Fibroblast of lung (primary cell): Measurements from ENCODE around the gene KCTD15. TPM values are rescaled to one million over a fixed set of nuclear protein-coding genes. Genes with fewer than 3 reads are reported as not detected.

Source experiments
- DNase-seq, 2 donors: peaks; one replicate each; pipeline versions ENCODE4 v3.0.0 to v3.0.0-alpha.2; 2010; ENCODE audit warnings: low read depth in 2 of 2
- H2AFZ ChIP-seq: 2 replicates; pipeline ENCODE4 v1.5.1; 2012; ENCODE audit warnings: low read length, control low read depth, inconsistent platforms
- H3K27ac ChIP-seq: 2 replicates; pipeline ENCODE4 v1.5.1; 2011; ENCODE audit warnings: low read length, control low read depth; ENCODE audit not compliant: insufficient read depth
- H3K27me3 ChIP-seq: 2 replicates; pipeline ENCODE4 v1.5.1; 2011; ENCODE audit warnings: mild to moderate bottlenecking, low read length; ENCODE audit not compliant: control insufficient read depth, insufficient read depth
- H3K36me3 ChIP-seq: 2 replicates; pipeline ENCODE4 v1.5.1; 2011; ENCODE audit warnings: low read length; ENCODE audit not compliant: control insufficient read depth, insufficient read depth
- H3K4me1 ChIP-seq: 2 replicates; pipeline ENCODE4 v1.5.1; 2011; ENCODE audit warnings: low read length; ENCODE audit not compliant: control insufficient read depth, insufficient read depth; ENCODE audit errors: extremely low read depth
- H3K4me2 ChIP-seq: 2 replicates; pipeline ENCODE4 v1.5.1; 2011; ENCODE audit warnings: low read length, control low read depth; ENCODE audit not compliant: insufficient read depth; ENCODE audit errors: extremely low read depth
- H3K4me3 ChIP-seq, 4 experiments: fragments of 200-600 bp in 1 of 4; sonication (generic) in 1 of 4; replicated peaks in 1 of 4; 2 replicates each; pipeline ENCODE4 v1.5.1; 2011 to 2016; ENCODE audit warnings: low read length in 4 of 4, low read depth in 3 of 4, mild to moderate bottlenecking in 3 of 4, control low read depth in 2 of 4, inconsistent platforms in 1 of 4, mixed read lengths in 1 of 4; ENCODE audit not compliant: insufficient read depth in 1 of 4; ENCODE audit errors: control extremely low read depth in 1 of 4
- H3K79me2 ChIP-seq: 2 replicates; pipeline ENCODE4 v1.5.1; 2012; ENCODE audit warnings: mild to moderate bottlenecking, low read length, inconsistent platforms; ENCODE audit not compliant: control insufficient read depth, insufficient read depth
- H3K9ac ChIP-seq: 2 replicates; pipeline ENCODE4 v1.5.1; 2011; ENCODE audit warnings: mild to moderate bottlenecking, low read length, control low read depth; ENCODE audit not compliant: insufficient read depth
- H3K9me3 ChIP-seq: 2 replicates; pipeline ENCODE4 v1.5.1; 2012; ENCODE audit warnings: low read depth, low read length; ENCODE audit not compliant: control insufficient read depth, insufficient read depth
- H4K20me1 ChIP-seq: 2 replicates; pipeline ENCODE4 v1.5.1; 2011; ENCODE audit warnings: low read length; ENCODE audit not compliant: control insufficient read depth, insufficient read depth; ENCODE audit errors: extremely low read depth
- CTCF ChIP-seq, 2 donors: IDR thresholded peaks in 1 of 2; conservative IDR thresholded peaks in 1 of 2; 1 replicate in 1 of 2; 2 replicates in 1 of 2; pipeline ENCODE4 v1.5.1; 2011 to 2012; ENCODE audit warnings: low read length in 2 of 2, control low read depth in 1 of 2, inconsistent platforms in 1 of 2, low read depth in 1 of 2, mild to moderate bottlenecking in 1 of 2
- EZH2 ChIP-seq: IDR thresholded peaks from 2 replicates; pipeline ENCODE4 v1.5.1; 2012; ENCODE audit warnings: low read length, control low read depth, mild to moderate bottlenecking; ENCODE audit errors: missing control alignments
- polyA plus RNA-seq, 2 donors: library from polyadenylated mRNA; depleted of rRNA in 1 of 2; stranded (reverse) in 1 of 2; unstranded in 1 of 2; fragments of >200 nt; gene quantifications; 2 replicates each; pipeline ENCODE4 v1.2.1, GENCODE V29; 2011 to 2012; ENCODE audit warnings: missing spikeins in 1 of 2
- total RNA-seq: library from RNA; depleted of rRNA; stranded (reverse); fragments of >200 nt; gene quantifications from 2 replicates; pipeline ENCODE4 v1.2.1, GENCODE V29; 2014

The KCTD15 gene
- total and polyA plus RNA-seq, 2 donors (not counting 1 experiment from before 2014, with no cell fraction given): 3.3 to 9.7 TPM

- no peaks in the 10 kb centered on the region for H3K9me3 ChIP-seq
- H3K4me2 ChIP-seq: no peak overlapping the region
- DNase-seq: no peak
- H3K9ac ChIP-seq: no peak overlapping the region
- H3K4me1 ChIP-seq: no peaks in the 10 kb centered on the region
- H2AFZ ChIP-seq: no peak overlapping the region
- no peaks in the 10 kb centered on the region for H3K27me3 ChIP-seq
- no peaks in the 10 kb centered on the region for H3K36me3 ChIP-seq
- no peak overlapping the region for H3K4me3 ChIP-seq
- no peak for TF ChIP-seq CTCF (conservative IDR thresholded peaks at IDR 0.05 in 1 of 2, IDR thresholded peaks at IDR 0.05 in 1 of 2; ENCODE audit: low read depth in 1 of 2, low read length in 2 of 2)
- TF ChIP-seq EZH2: no peak
- no peaks in the 10 kb centered on the region for H4K20me1 ChIP-seq
- H3K27ac ChIP-seq: no peak overlapping the region
- no peaks in the 10 kb centered on the region for H3K79me2 ChIP-seq
Measured at GRCh38 chr19:33862981-33863380, 66.3 kb downstream of the KCTD15 start.

- no peak overlapping the region for H3K9ac ChIP-seq
- no peak for DNase-seq
- H2AFZ ChIP-seq: no peak overlapping the region
- TF ChIP-seq EZH2 (no peak), CTCF (conservative IDR thresholded peaks at IDR 0.05 in 1 of 2, IDR thresholded peaks at IDR 0.05 in 1 of 2; ENCODE audit: low read depth in 1 of 2, low read length in 2 of 2) (no peak)
- H3K4me3 ChIP-seq: no peak overlapping the region
- H3K4me1 ChIP-seq: no peaks in the 10 kb centered on the region
- no peaks in the 10 kb centered on the region for H4K20me1 ChIP-seq
- no peak overlapping the region for H3K4me2 ChIP-seq
- H3K79me2 ChIP-seq: no peaks in the 10 kb centered on the region
- H3K36me3 ChIP-seq: no peaks in the 10 kb centered on the region
- no peaks in the 10 kb centered on the region for H3K9me3 ChIP-seq
- H3K27me3 ChIP-seq: no peaks in the 10 kb centered on the region
- H3K27ac ChIP-seq: no peak overlapping the region
Measured at GRCh38 chr19:33863436-33863835, 66.8 kb downstream of the KCTD15 start.

GRCh38 chr19:33864311-33864850 is 67.7 kb downstream of the KCTD15 start:
- Histone ChIP-seq H3K4me1 (no peaks in the 10 kb centered on the region), H2AFZ (no peak overlapping the region), H4K20me1 (no peaks in the 10 kb centered on the region), H3K9ac (no peak overlapping the region), H3K79me2 (no peaks in the 10 kb centered on the region), H3K4me2 (no peak overlapping the region), H3K9me3 (no peaks in the 10 kb centered on the region), H3K27me3 (no peaks in the 10 kb centered on the region), H3K4me3 (no peak overlapping the region), H3K36me3 (no peaks in the 10 kb centered on the region), H3K27ac (no peak overlapping the region)
- no peak for DNase-seq
- TF ChIP-seq EZH2 (no peak), CTCF (conservative IDR thresholded peaks at IDR 0.05 in 1 of 2, IDR thresholded peaks at IDR 0.05 in 1 of 2; ENCODE audit: low read depth in 1 of 2, low read length in 2 of 2) (no peak)
